SU-DHL-6 (cell line): ENCODE measurements around the gene CAPN5.

Experiments used
- CTCF ChIP-seq: fragments of 200-600 bp; sonication (generic); IDR thresholded peaks from one replicate; pipeline ENCODE4 v1.5.1; 2017; ENCODE audit warnings: antibody characterized with exemption, mild to moderate bottlenecking, low read length, moderate library complexity; ENCODE audit not compliant: insufficient read depth, poor library complexity, severe bottlenecking
- EZH2phosphoT487 ChIP-seq: fragments of 200-600 bp; sonication (generic), shearing (Covaris generic); conservative IDR thresholded peaks from 2 replicates; pipeline ENCODE4 v1.6.1; 2018; ENCODE audit warnings: mild to moderate bottlenecking, antibody characterized with exemption, low read length, moderate library complexity, mixed read lengths

DNA sequence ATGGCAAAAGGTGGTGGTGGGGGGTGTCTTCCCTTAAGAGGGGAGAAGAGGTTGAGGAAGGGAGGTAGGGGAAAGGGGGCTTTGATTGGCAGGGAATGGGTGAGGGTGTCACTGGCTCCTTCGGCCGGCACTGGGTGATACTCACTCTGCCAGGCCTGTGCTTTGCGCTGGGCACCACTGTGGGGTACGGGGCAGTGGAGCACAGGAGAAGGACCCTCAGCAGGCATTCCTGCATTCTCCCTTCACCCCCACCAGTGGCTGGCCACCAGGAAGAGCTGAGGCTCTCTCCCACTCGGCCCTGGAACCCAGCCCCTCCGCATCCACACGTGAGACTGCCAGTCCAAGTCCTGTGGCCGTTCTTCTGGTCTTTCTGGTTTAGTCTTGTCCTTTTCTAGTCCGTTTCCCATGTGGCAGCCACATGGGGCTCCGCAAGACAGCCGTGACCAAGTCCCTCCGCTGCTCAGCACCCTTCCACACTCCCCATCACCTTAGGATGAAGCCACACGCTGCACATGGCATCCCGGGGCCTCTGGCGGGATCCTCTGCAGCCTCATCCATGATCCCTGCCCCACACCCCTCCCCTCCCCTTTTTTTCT, 8.0 kb downstream of the CAPN5 start:
- TF ChIP-seq CTCF: no peak
- no peak for TF ChIP-seq EZH2phosphoT487
